ENCODE measurements around the gene IARS2.
"Not testable (repeated sequence)": the region's sequence is repeated elsewhere in the genome, so short reads cannot be mapped to it uniquely, and the experiment has no call there.

Gene IARS2

DNA sequence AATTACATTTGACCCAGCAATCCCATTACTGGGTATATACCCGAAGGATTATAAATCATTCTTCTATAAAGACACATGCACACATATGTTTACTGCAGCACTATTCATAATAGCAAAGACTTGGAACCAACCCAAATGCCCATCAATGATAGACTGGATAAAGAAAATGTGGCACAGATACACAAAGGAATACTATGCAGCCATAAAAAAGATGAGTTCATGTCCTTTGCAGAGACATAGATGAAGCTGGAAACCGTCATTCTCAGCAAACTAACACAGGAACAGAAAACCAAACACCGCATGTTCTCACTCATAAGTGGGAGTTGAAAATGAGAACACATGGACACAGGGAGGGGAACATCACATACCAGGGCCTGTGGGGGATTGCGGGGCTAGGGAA lies 76.0 kb downstream of the IARS2 start:
- not testable (repeated sequence) for DNase-seq

- no peak for DNase-seq
Observed at GRCh38 chr1:220170836-220171526, 77.0 kb downstream of the IARS2 start.

DNA sequence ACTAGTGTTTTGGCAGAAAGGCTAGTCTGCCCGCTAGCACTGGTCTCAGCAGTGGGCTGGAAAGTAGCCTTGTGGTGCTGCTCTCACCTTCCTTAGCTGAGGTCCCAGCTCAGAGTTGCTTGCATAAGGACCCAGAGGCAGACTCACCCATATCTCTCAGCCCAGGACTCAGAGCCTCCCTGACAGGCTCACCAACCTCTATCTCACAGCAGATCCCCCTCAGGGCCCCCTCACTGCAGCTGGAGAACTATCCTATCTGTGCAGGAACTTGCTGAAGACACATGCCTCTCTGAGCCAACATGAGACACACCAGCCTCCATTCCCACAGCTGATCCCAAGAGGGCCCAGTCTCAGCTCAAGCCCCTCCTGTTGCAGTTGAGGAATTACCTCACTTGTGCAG lies 82.6 kb downstream of the IARS2 start:
- no peak for DNase-seq

- DNase-seq = no peak
Observed at GRCh38 chr1:220182111-220182510, 88.2 kb downstream of the IARS2 start.

DNA sequence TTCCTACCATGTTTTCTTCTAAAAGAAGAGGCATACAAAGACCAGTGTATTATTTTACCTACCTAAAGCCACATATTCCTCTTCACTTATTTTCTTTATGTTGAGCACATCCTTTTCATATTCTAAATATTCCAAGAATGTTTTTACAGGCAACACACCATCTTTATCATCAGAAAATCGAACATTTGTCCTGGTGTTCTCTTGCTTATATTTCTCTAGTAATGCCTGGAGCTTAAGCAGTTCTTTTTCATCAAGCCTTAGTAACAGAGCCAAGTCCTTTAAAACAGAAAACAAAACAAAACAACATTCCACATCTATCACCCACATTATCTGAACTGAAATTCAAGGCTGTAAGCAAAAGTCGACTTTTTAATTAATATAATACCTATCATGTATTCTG lies 88.7 kb downstream of the IARS2 start:
- no peak for DNase-seq

- no peak for DNase-seq
Observed at GRCh38 chr1:220184506-220184905, 90.6 kb downstream of the IARS2 start.

- no peak for DNase-seq
Observed at GRCh38 chr1:220186752-220187151, 92.8 kb downstream of the IARS2 start.

GRCh38 chr1:220188538-220188937 lies 94.6 kb downstream of the IARS2 start:
- DNase-seq = no peak

DNA sequence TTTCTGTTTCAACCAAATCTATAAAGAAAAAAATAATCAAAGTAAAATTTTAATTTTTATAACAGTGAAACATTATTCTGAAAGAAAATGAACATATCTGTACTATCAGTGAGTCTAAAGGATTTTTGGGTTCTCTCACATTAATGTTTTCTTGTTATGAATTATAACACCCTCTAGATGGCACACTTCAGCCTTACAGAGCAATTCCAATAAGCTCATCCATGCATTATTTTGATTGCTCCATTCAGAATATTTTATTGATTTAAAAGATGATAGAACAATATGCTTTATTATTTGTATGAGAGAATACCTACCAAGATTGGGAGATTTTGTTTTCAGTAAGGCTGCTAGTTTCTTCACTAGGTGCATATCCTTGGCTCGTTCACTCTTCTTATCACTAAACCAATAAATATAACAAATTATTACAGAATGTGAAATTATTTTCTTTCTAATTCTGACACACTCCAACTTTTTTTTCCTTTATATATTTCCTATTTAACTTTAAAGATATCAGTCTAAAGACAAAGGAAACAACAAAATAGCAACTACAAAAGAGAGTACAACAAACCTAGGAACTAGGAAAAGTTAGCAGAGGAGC lies 95.9 kb downstream of the IARS2 start:
- no peak for DNase-seq

DNA sequence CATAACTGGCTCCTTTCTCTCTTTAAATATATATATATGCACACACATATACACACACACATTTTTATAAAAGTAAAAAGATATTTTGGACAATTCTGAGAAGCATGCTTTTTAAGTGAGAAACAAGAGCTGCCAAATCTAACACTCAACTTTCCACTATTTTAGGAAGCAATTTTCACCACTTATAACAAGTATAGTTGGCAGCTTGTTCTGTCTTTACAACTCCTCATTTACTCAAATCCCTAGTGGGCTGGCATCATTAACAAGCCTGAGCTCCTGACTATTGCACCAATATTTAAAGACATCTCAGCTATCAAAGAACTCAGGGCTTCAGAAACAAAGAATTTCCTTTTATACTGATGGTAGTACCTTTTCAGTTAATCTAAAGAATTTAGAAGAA lies 101.8 kb downstream of the IARS2 start:
- DNase-seq = no peak

All from activated CD4-positive, CD25-positive, alpha-beta regulatory T cell treated with anti-CD3 and anti-CD28 coated beads, Interleukin-2, amount 50 U/mL, for 72 hours (primary cell).